ENCODE results near the gene EGFL7. TPM values are rescaled to one million over a fixed set of nuclear protein-coding genes. Genes with fewer than 3 reads are reported as not detected.

The EGFL7 gene
- total and polyA plus RNA-seq, 9 donors: 0.18 to 113 (median 43.4) TPM

- 43 to 58% (median 48%) methylated on average over 7 of the region's 7 CpGs for WGBS, 3 donors
- H3K9me3 ChIP-seq: no peaks in the 10 kb centered on the region
- intact Hi-C loops (cut with DNase I): no loop called here
- no peaks in the 10 kb centered on the region for H3K27me3 ChIP-seq
- H3K36me3 ChIP-seq: no peaks in the 10 kb centered on the region
- TF ChIP-seq EP300 (IDR thresholded peaks at IDR 0.05) (no peak), POLR2A (IDR thresholded peaks at IDR 0.05) (no peak), CTCF (IDR thresholded peaks at IDR 0.05) (no peak)
- peaks cover 3% of the 10 kb centered on the region for H3K4me1 ChIP-seq (ENCODE audit: insufficient read depth)
- no peak overlapping the region for H3K27ac ChIP-seq
- no peak for DNase-seq
- H3K4me3 ChIP-seq: no peak overlapping the region
These were observed 20.2 kb upstream of the EGFL7 start for GRCh38 chr9:136642439-136642921.

GRCh38 chr9:136643596-136644342 is 18.9 kb upstream of the EGFL7 start:
- H3K9me3 ChIP-seq: no peaks in the 10 kb centered on the region
- H3K27me3 ChIP-seq: no peaks in the 10 kb centered on the region
- no peak for DNase-seq
- H3K4me3 ChIP-seq: no peak overlapping the region
- TF ChIP-seq POLR2A (IDR thresholded peaks at IDR 0.05): no peak
- TF ChIP-seq EP300 (IDR thresholded peaks at IDR 0.05): no peak
- peaks cover 3% of the 10 kb centered on the region for H3K4me1 ChIP-seq (ENCODE audit: insufficient read depth)
- intact Hi-C loops (cut with DNase I): no loop called here
- no peak overlapping the region for H3K27ac ChIP-seq
- no peaks in the 10 kb centered on the region for H3K36me3 ChIP-seq
- 56 to 65% (median 60%) methylated on average over 31 of the region's 31 CpGs for WGBS, 3 donors

GRCh38 chr9:136644343-136644592 is 18.4 kb upstream of the EGFL7 start:
- no peaks in the 10 kb centered on the region for H3K9me3 ChIP-seq
- H3K4me3 ChIP-seq: no peak overlapping the region
- intact Hi-C loops (cut with DNase I): no loop called here
- peak in 2 of 5 donors; percentile 58 to 59 for DNase-seq
- no peak overlapping the region for H3K27ac ChIP-seq
- no peak for TF ChIP-seq CTCF (IDR thresholded peaks at IDR 0.05)
- no peak for TF ChIP-seq POLR2A (IDR thresholded peaks at IDR 0.05)
- TF ChIP-seq EP300 (IDR thresholded peaks at IDR 0.05): no peak
- WGBS, 3 donors: 4 to 5% methylated on average over 15 of the region's 15 CpGs; no CpG with 5 or more reads in 1 of the 3 donors
- H3K36me3 ChIP-seq: no peaks in the 10 kb centered on the region
- peaks cover 3% of the 10 kb centered on the region for H3K4me1 ChIP-seq (ENCODE audit: insufficient read depth)
- no peaks in the 10 kb centered on the region for H3K27me3 ChIP-seq

GRCh38 chr9:136644593-136645351 is 17.9 kb upstream of the EGFL7 start:
- DNase-seq: peak in 3 of 5 donors; percentile 40 to 71 (median 61)
- Histone ChIP-seq H3K27me3 (no peaks in the 10 kb centered on the region), H3K36me3 (no peaks in the 10 kb centered on the region), H3K9me3 (no peaks in the 10 kb centered on the region), H3K27ac (peak overlapping the region in 1 of 2 donors; percentile 5), H3K4me1 (ENCODE audit: insufficient read depth) (peaks cover 3% of the 10 kb centered on the region), H3K4me3 (no peak overlapping the region)
- 24 to 63% (median 31%) methylated on average over 13 to 30 of the region's 30 CpGs for WGBS, 3 donors
- intact Hi-C loops (cut with DNase I): no loop called here
- peak in 2 of 3 donors; percentile 17 to 51 for TF ChIP-seq CTCF (IDR thresholded peaks at IDR 0.05)
- no peak for TF ChIP-seq POLR2A (IDR thresholded peaks at IDR 0.05)

All from ovary (tissue), 9 donors.